Gastrocnemius medialis (tissue), 4 donors: ENCODE data around the gene DNAH5.

Source experiments
- POLR2A ChIP-seq, 2 donors: fragments of 450-650 bp; IDR thresholded peaks; one replicate each; pipeline ENCODE4 v1.6.1; 2017; ENCODE audit warnings: antibody characterized with exemption in 2 of 2, mild to moderate bottlenecking in 2 of 2, moderate library complexity in 2 of 2
- TF ChIP-seq, protein P1 (sequence below), 5 experiments: fragments of 450-650 bp in 3 of 5; fragments of 200-600 bp in 2 of 5; sonication (generic) in 2 of 5; IDR thresholded peaks in 4 of 5; conservative IDR thresholded peaks in 1 of 5; 1 replicate in 4 of 5; 2 replicates in 1 of 5; pipeline ENCODE4 v1.5.1; 2016 to 2019; ENCODE audit warnings: antibody characterized with exemption in 5 of 5, mild to moderate bottlenecking in 3 of 5, moderate library complexity in 3 of 5

- TF ChIP-seq, protein P1, sequence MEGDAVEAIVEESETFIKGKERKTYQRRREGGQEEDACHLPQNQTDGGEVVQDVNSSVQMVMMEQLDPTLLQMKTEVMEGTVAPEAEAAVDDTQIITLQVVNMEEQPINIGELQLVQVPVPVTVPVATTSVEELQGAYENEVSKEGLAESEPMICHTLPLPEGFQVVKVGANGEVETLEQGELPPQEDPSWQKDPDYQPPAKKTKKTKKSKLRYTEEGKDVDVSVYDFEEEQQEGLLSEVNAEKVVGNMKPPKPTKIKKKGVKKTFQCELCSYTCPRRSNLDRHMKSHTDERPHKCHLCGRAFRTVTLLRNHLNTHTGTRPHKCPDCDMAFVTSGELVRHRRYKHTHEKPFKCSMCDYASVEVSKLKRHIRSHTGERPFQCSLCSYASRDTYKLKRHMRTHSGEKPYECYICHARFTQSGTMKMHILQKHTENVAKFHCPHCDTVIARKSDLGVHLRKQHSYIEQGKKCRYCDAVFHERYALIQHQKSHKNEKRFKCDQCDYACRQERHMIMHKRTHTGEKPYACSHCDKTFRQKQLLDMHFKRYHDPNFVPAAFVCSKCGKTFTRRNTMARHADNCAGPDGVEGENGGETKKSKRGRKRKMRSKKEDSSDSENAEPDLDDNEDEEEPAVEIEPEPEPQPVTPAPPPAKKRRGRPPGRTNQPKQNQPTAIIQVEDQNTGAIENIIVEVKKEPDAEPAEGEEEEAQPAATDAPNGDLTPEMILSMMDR (IDR thresholded peaks at IDR 0.05 in 4 of 5, conservative IDR thresholded peaks at IDR 0.05 in 1 of 5), result no peak
- TF ChIP-seq POLR2A (IDR thresholded peaks at IDR 0.05), result no peak
These were observed 158.6 kb downstream of the DNAH5 start for GRCh38 chr5:13785781-13786415.
